ENCODE results near the gene PLXNA2.

PLXNA2 gene

DNA sequence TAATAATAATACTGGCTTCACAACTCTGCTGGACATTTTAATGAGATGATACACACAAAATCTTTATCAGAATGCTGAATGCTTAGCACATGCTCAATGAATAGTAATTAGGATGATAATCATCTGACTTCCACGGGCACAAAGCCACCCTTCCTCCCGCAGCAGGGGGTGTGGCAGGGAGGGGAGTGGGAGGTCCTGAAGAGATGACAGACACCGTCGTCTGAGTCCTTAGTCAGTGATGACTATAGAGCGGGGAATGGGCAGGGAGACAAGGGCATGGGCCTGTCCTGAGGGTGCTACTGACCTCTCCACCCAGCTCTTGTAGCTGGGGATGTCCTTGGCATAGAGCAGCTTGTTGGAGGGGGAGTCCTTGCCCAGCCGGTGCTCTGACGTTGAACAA, 215.7 kb downstream of the PLXNA2 start:
- Histone ChIP-seq H3K27me3 (no peaks in the 10 kb centered on the region), H3K4me3 (no peak overlapping the region), H3K36me3 (no peaks in the 10 kb centered on the region), H3K4me2 (no peak overlapping the region), H3K9me3 (no peaks in the 10 kb centered on the region), H3K27ac (no peak overlapping the region), H4K20me1 (no peaks in the 10 kb centered on the region), H3K9ac (no peak overlapping the region), H3K4me1 (peaks cover 17% of the 10 kb centered on the region)
- TF ChIP-seq Cebpa-rat (IDR thresholded peaks at IDR 0.05): no peak

- no peak for TF ChIP-seq Cebpa-rat (IDR thresholded peaks at IDR 0.05)
- Histone ChIP-seq H3K4me2 (no peak overlapping the region), H3K9ac (no peak overlapping the region), H3K9me3 (no peaks in the 10 kb centered on the region), H3K4me1 (peaks cover 17% of the 10 kb centered on the region), H3K4me3 (no peak overlapping the region), H3K27me3 (no peaks in the 10 kb centered on the region), H4K20me1 (no peaks in the 10 kb centered on the region), H3K36me3 (no peaks in the 10 kb centered on the region), H3K27ac (no peak overlapping the region)
These were observed 216.3 kb downstream of the PLXNA2 start for GRCh38 chr1:208027861-208028260.

- Histone ChIP-seq H3K27ac (no peak overlapping the region), H3K9ac (no peak overlapping the region), H3K36me3 (no peaks in the 10 kb centered on the region), H4K20me1 (no peaks in the 10 kb centered on the region), H3K27me3 (no peaks in the 10 kb centered on the region), H3K4me1 (peaks cover 17% of the 10 kb centered on the region), H3K4me3 (no peak overlapping the region), H3K9me3 (no peaks in the 10 kb centered on the region), H3K4me2 (no peak overlapping the region)
- no peak for TF ChIP-seq Cebpa-rat (IDR thresholded peaks at IDR 0.05)
These were observed 217.2 kb downstream of the PLXNA2 start for GRCh38 chr1:208026880-208027438.

DNA sequence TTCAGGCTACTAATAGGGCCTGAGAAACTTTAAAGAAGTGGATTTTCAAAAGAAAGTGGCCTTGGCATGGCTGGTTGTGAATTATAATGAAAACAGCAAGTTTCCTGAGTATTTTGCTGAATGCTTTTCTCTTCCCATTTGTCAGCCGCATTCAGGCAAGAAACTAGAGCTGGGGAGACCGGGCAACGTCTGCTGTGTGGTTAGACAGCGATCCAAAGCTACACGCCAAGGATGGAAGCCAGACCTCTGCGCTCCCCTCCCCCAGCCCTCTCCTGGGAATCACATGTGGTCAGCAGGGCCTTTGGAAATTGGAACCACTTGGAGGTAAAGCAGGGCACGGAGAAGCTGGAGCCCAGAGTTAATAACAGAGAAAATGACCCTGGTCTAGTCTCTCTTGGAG, 219.2 kb downstream of the PLXNA2 start:
- H3K4me3 ChIP-seq: no peak overlapping the region
- no peaks in the 10 kb centered on the region for H3K9me3 ChIP-seq
- H3K4me1 ChIP-seq: peaks cover 7% of the 10 kb centered on the region
- no peaks in the 10 kb centered on the region for H4K20me1 ChIP-seq
- no peak overlapping the region for H3K27ac ChIP-seq
- H3K36me3 ChIP-seq: no peaks in the 10 kb centered on the region
- no peaks in the 10 kb centered on the region for H3K27me3 ChIP-seq
- H3K9ac ChIP-seq: no peak overlapping the region
- TF ChIP-seq Cebpa-rat (IDR thresholded peaks at IDR 0.05): no peak
- no peak overlapping the region for H3K4me2 ChIP-seq

- Histone ChIP-seq H4K20me1 (no peaks in the 10 kb centered on the region), H3K4me2 (no peak overlapping the region), H3K36me3 (no peaks in the 10 kb centered on the region), H3K4me3 (no peak overlapping the region), H3K9ac (no peak overlapping the region), H3K9me3 (no peaks in the 10 kb centered on the region), H3K4me1 (0 out of 2 replicates have a peak, but pooled peaks cover under 1% of the 10 kb centered on the region), H3K27me3 (no peaks in the 10 kb centered on the region), H3K27ac (no peak overlapping the region)
- no peak for TF ChIP-seq Cebpa-rat (IDR thresholded peaks at IDR 0.05)
These were observed 219.8 kb downstream of the PLXNA2 start for GRCh38 chr1:208024406-208024805.

DNA sequence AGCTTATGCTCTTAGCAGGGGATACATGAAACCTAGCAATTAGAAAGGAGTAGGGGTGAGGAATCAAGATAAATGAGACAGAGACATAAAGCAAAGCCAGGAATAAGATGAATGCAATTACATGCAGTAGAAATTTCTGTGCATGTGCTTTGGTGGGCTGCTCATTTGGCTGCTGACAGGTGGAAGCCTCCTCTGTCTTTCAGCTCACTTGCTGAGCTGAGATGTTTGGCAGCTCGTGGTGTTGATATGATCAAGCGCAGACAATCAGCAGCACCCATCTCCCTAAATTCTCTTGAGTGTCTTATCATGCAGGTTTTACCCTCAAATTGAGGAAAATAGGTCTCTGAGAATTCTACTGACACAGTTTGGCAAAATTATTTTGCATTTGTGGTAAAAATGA, 224.9 kb downstream of the PLXNA2 start:
- no peaks in the 10 kb centered on the region for H4K20me1 ChIP-seq
- H3K4me1 ChIP-seq: no peaks in the 10 kb centered on the region
- TF ChIP-seq Cebpa-rat (IDR thresholded peaks at IDR 0.05): no peak
- no peaks in the 10 kb centered on the region for H3K9me3 ChIP-seq
- no peak overlapping the region for H3K4me3 ChIP-seq
- no peaks in the 10 kb centered on the region for H3K27me3 ChIP-seq
- H3K36me3 ChIP-seq: no peaks in the 10 kb centered on the region
- H3K4me2 ChIP-seq: no peak overlapping the region
- no peak overlapping the region for H3K27ac ChIP-seq
- no peak overlapping the region for H3K9ac ChIP-seq

GRCh38 chr1:208015255-208015654, 228.9 kb downstream of the PLXNA2 start:
- Histone ChIP-seq H3K27me3 (no peaks in the 10 kb centered on the region), H3K9me3 (no peaks in the 10 kb centered on the region), H3K4me2 (no peak overlapping the region), H3K36me3 (no peaks in the 10 kb centered on the region), H4K20me1 (no peaks in the 10 kb centered on the region), H3K27ac (no peak overlapping the region), H3K9ac (no peak overlapping the region), H3K4me1 (peaks cover 6% of the 10 kb centered on the region), H3K4me3 (no peak overlapping the region)
- no peak for TF ChIP-seq Cebpa-rat (IDR thresholded peaks at IDR 0.05)

- Histone ChIP-seq H3K9ac (no peak overlapping the region), H3K27me3 (no peaks in the 10 kb centered on the region), H3K4me2 (no peak overlapping the region), H4K20me1 (no peaks in the 10 kb centered on the region), H3K4me1 (peaks cover 20% of the 10 kb centered on the region), H3K9me3 (no peaks in the 10 kb centered on the region), H3K27ac (no peak overlapping the region), H3K4me3 (no peak overlapping the region), H3K36me3 (no peaks in the 10 kb centered on the region)
- TF ChIP-seq Cebpa-rat (IDR thresholded peaks at IDR 0.05): no peak
These were observed 231.0 kb downstream of the PLXNA2 start for GRCh38 chr1:208013210-208013609.

DNA sequence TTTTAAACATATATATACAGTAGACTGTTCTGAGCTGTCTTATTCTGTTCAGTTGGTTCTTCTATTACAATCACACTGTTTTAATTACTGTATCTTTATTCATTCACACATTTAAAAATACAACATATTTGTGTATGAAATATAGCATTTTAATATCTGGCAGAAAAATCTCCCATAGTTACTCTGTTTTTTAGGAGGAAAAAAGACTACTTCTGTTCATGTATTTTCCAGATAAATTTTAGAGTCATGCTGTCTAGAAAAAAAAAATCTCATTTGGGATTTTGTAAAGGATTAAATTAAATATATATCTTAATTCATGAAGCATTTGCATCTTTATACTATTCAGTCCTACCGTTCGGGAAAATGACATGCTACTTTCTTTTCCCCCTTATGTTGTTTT, 231.5 kb downstream of the PLXNA2 start:
- Histone ChIP-seq H3K36me3 (no peaks in the 10 kb centered on the region), H3K4me2 (no peak overlapping the region), H3K4me1 (peaks cover 20% of the 10 kb centered on the region), H3K4me3 (no peak overlapping the region), H3K9me3 (no peaks in the 10 kb centered on the region), H3K9ac (no peak overlapping the region), H4K20me1 (no peaks in the 10 kb centered on the region), H3K27me3 (no peaks in the 10 kb centered on the region), H3K27ac (no peak overlapping the region)
- no peak for TF ChIP-seq Cebpa-rat (IDR thresholded peaks at IDR 0.05)

- Histone ChIP-seq H3K27me3 (no peaks in the 10 kb centered on the region), H3K9ac (no peak overlapping the region), H3K4me2 (peak overlapping the region; percentile 72), H3K36me3 (no peaks in the 10 kb centered on the region), H4K20me1 (no peaks in the 10 kb centered on the region), H3K4me3 (no peak overlapping the region), H3K4me1 (peaks cover 20% of the 10 kb centered on the region), H3K9me3 (no peaks in the 10 kb centered on the region), H3K27ac (no peak overlapping the region)
- no peak for TF ChIP-seq Cebpa-rat (IDR thresholded peaks at IDR 0.05)
These were observed 233.6 kb downstream of the PLXNA2 start for GRCh38 chr1:208010487-208011071.
